Measurements from ENCODE around the gene KRT80.

GRCh38 chr12:52207106-52207505 is 15.3 kb upstream of the KRT80 start:
- TF ChIP-seq CTCF (IDR thresholded peaks at IDR 0.05) = no peak
- no peak for TF ChIP-seq POLR2A (IDR thresholded peaks at IDR 0.05)
- TF ChIP-seq EP300 (IDR thresholded peaks at IDR 0.05) = no peak
- no peak for TF ChIP-seq POLR2AphosphoS5 (IDR thresholded peaks at IDR 0.05)
